K562 (cell line): Measurements from ENCODE around the gene ADGRA3.

Experiments used
- KLF16 ChIP-seq: IDR thresholded peaks from 2 replicates; pipeline ENCODE4 v1.6.1; 2016; ENCODE audit warnings: antibody characterized with exemption
- TCF7 ChIP-seq: sonication (generic); IDR thresholded peaks from 2 replicates; pipeline ENCODE4 v1.6.1; 2016; ENCODE audit warnings: antibody characterized with exemption, borderline replicate concordance
- TF ChIP-seq, protein P1 (sequence below), 3 experiments: IDR thresholded peaks in 2 of 3; conservative IDR thresholded peaks in 1 of 3; 2 replicates each; pipeline ENCODE4 v1.5.1; 2011 to 2012; ENCODE audit warnings: low read length in 3 of 3, mild to moderate bottlenecking in 3 of 3, control low read depth in 2 of 3, improper control_type of control experiment in 1 of 3, inconsistent platforms in 1 of 3, low read depth in 1 of 3, mixed read lengths in 1 of 3, moderate library complexity in 1 of 3; ENCODE audit not compliant: insufficient read depth in 2 of 3
- TF ChIP-seq, protein P2 (sequence below), 2 experiments: fragments of 450-650 bp in 1 of 2; IDR thresholded peaks; 2 replicates each; pipeline ENCODE4 v1.6.1; 2011 to 2017; ENCODE audit warnings: low read depth in 2 of 2, antibody characterized with exemption in 1 of 2, borderline replicate concordance in 1 of 2, low read length in 1 of 2, mild to moderate bottlenecking in 1 of 2, mixed read lengths in 1 of 2; ENCODE audit not compliant: control insufficient read depth in 1 of 2

DNA sequence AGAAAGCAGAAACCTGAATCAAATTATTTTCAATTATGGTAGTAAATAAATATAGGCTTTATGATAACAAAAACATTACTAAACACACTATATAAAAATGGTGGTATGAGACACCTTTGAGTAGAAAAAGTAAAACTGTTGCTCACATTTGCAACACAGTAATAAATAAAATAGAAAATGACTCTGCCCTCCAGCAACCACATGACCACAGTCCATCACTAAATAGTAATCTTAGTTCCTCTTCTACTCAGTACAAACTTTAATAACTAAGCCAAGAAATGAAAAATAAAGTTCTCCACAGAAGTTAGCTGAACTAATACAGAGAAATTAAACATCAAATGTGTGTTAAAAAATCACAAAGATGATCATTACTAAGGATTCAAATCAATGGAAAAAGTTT is 108.5 kb downstream of the ADGRA3 start:
- TF ChIP-seq, protein P1, sequence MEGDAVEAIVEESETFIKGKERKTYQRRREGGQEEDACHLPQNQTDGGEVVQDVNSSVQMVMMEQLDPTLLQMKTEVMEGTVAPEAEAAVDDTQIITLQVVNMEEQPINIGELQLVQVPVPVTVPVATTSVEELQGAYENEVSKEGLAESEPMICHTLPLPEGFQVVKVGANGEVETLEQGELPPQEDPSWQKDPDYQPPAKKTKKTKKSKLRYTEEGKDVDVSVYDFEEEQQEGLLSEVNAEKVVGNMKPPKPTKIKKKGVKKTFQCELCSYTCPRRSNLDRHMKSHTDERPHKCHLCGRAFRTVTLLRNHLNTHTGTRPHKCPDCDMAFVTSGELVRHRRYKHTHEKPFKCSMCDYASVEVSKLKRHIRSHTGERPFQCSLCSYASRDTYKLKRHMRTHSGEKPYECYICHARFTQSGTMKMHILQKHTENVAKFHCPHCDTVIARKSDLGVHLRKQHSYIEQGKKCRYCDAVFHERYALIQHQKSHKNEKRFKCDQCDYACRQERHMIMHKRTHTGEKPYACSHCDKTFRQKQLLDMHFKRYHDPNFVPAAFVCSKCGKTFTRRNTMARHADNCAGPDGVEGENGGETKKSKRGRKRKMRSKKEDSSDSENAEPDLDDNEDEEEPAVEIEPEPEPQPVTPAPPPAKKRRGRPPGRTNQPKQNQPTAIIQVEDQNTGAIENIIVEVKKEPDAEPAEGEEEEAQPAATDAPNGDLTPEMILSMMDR (IDR thresholded peaks at IDR 0.05 in 2 of 3, conservative IDR thresholded peaks at IDR 0.05 in 1 of 3; ENCODE audit: insufficient read depth in 2 of 3, low read depth in 1 of 3, low read length in 3 of 3): no peak
- TF ChIP-seq, protein P2, sequence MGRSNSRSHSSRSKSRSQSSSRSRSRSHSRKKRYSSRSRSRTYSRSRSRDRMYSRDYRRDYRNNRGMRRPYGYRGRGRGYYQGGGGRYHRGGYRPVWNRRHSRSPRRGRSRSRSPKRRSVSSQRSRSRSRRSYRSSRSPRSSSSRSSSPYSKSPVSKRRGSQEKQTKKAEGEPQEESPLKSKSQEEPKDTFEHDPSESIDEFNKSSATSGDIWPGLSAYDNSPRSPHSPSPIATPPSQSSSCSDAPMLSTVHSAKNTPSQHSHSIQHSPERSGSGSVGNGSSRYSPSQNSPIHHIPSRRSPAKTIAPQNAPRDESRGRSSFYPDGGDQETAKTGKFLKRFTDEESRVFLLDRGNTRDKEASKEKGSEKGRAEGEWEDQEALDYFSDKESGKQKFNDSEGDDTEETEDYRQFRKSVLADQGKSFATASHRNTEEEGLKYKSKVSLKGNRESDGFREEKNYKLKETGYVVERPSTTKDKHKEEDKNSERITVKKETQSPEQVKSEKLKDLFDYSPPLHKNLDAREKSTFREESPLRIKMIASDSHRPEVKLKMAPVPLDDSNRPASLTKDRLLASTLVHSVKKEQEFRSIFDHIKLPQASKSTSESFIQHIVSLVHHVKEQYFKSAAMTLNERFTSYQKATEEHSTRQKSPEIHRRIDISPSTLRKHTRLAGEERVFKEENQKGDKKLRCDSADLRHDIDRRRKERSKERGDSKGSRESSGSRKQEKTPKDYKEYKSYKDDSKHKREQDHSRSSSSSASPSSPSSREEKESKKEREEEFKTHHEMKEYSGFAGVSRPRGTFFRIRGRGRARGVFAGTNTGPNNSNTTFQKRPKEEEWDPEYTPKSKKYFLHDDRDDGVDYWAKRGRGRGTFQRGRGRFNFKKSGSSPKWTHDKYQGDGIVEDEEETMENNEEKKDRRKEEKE (IDR thresholded peaks at IDR 0.05; ENCODE audit: borderline replicate concordance in 1 of 2, control insufficient read depth in 1 of 2, low read depth in 2 of 2, low read length in 1 of 2): no peak
- TF ChIP-seq TCF7 (no peak), KLF16 (no peak)
